HK-2 (cell line): Measurements from ENCODE around the gene SPPL2B.
"Not testable (repeated sequence)": the region's sequence is repeated elsewhere in the genome, so short reads cannot be mapped to it uniquely, and the experiment has no call there.

Experiments
- DNase-seq: peaks from one replicate; pipeline ENCODE4 v3.0.0-alpha.2; 2018; ENCODE audit not compliant: unreplicated experiment

Gene SPPL2B

GRCh38 chr19:2328401-2329148 lies at the start of gene SPPL2B, which contains the start of gene LSM7:
TSS of gene SPPL2B (plus strand) at chr19:2328684. CDS start at chr19:2328710, 26 bp downstream.
TSS of gene LSM7 (minus strand) at chr19:2328586. CDS start at chr19:2328566, 20 bp downstream.
- peak; percentile 87 for DNase-seq

GRCh38 chr19:2280633-2281264 lies 47.7 kb upstream of the SPPL2B start:
- DNase-seq: no peak

DNA sequence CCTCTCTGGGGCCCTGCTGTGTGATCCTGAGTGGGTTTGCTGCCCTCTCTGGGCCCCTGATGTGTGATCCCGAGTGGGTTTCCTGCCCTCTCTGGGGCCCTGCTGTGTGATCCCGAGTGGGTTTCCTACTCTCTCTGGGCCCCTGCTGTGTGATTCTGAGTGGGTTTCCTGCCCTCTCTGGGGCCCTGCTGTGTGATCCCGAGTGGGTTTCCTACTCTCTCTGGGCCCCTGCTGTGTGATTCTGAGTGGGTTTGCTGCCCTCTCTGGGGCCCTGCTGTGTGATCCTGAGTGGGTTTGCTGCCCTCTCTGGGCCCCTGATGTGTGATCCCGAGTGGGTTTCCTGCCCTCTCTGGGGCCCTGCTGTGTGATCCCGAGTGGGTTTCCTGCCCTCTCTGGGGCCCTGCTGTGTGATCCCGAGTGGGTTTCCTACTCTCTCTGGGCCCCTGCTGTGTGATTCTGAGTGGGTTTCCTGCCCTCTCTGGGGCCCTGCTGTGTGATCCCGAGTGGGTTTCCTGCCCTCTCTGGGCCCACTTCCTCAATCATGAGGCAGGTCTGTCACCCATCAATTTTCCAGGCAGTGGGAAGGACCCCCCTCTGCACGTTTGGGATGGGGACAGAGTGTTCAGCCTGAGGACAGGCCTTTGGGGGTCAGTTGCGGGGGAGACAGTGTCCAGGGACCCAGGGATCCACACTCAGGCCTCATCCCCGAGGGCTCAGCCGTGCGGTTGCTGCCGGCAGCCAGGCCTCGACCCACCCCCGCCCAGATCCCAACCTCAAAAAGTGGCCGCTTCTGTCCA lies 47.0 kb upstream of the SPPL2B start:
- DNase-seq: not testable (repeated sequence)

DNA sequence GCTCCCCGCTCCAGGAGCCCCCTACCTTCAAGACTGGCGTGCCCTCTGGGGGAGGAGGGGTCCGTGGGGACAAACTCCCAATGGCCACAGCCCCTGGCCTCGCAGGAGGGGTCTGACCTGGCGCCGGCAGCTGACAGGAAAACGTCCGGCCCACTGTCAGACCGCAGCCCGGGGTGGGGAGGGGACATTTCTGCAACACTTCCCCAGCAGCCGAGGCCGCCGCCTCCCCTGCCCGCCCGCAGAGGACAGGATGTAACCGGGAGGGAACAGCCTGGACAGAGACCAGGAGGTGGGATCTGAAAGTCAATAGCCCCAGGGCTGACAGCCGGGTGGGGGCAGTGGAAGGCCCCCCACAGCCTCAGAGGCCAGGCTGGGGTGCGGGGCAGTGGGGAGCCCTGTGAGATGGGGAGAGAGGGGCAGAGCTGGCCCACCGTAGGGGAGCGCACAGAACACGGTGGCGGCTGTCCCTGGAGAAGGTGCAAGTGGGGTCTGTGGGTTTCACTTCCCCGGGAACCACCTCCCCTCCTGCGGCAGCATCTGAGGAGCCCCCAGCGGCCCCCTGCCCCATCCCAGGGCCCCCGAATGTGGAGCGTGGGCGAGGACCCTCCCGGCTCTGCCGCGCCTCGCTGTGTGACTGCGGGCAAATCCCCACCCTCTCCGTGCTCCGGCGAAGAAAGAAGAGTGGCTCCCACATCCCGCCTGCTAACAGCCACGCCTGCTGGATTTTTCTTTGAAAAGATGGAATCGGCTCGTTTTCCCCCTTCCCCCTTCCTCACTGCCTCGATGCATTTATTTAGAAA lies 46.2 kb upstream of the SPPL2B start, which contains the start of gene PEAK3:
PEAK3 (minus strand) TSS at position 114 of the 800 bp plus-strand sequence. CDS start 1,244 bp downstream, outside the sequence.
- peak; percentile 71 for DNase-seq

GRCh38 chr19:2282862-2283237 lies 45.6 kb upstream of the SPPL2B start:
- DNase-seq: no peak

DNA sequence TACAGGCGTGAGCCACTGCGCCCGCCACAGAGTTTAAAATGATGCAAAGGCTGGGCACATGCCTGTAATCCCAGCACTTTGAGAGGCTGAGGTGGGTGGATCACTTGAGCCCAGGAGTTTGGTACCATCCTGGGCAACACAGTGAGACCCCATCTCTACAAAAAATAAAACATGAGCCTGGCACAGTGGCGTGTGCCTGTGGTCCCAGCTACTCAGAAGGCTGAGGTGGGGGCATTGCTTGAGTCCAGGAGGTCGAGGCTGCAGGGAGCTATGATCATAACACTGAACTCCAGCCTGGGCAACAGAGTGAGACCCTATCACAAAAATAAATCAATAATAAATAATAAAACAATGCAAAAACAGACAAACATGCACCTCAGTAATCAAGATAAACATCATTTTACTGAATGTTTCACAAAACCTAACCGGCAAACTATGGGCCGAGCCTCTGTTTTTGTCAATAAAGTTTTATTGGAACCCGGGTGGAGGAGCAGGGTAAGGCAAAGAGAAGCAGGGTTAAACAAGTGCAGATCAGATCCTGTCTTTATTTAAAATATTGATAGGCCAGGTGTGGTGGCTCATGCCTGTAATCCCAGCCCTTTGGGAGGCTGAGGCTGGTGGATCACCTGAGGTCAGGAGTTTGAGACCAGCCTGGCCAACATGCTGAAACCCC lies 44.5 kb upstream of the SPPL2B start:
- DNase-seq: no peak

DNA sequence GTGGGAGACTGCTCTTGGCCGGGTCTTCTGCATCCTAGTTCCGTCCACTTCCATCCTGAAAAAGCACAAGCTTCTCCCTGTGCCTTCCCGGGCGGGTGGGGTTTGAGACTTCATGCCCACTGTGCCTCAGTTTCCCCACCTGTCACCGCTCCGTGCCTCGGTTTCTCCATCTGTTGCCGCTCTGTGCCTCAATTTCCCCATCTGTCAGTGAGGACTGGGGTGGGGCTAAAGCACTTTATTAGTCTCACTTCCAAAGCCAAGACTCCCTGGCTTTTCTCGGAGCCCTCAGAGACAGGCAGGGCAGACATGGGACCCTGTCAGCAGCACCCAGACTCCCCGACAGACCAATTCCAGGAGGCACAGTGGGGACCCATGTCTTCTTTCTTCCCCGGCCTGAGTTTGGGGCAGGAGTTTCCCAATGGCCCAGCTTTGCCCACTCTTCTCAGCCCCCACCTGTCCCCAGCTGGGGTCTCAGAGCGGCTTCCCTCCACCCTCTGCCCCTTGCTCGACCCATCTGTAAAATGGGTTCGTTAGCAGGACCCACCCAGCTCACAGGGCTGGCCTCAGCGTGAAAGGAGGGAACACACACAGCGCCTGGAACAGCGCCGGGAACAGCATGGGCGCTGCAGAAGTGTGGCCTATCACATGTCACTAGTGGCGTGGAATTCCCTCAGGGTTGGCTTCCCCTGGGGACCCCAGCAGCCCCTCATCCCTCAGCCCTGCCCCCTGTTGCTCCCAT lies 41.9 kb upstream of the SPPL2B start:
- no peak for DNase-seq

DNA sequence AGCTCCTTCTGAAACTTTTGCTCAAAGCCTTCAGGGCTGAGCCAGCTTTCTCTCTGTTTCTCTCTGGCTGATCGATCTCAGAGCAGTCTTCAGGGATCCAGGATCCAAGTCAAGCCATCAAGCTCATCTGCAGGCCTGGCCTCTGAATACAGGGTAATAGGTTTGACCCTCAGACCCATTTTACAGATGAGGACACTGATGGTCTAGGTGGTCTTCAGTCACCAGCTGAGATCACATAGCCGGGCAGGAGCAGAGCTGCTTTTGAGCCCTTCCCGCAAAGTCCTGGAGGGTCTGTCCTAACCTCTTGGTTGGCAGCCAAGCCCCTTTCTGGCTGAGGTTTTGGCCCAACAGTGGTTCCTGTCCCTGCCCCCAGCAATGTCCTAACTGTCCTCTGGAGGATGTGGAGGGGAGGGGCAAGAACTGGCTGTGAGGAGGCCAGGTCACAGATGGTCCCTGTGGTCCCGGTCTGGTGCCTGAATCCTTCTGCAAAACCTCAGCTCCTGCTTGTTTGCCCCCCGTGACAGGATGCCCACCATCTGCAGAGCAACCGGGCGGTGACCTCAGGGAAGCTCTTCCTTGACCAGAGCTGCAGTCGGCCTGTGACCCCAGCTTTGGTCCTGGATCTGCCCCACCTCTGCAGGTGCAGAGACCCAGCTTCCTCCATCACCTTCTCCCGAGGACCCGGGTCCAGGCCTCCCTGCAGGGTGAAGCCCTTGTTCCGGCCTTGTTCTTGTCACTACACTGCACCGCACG lies 40.7 kb upstream of the SPPL2B start:
- no peak for DNase-seq

GRCh38 chr19:2288338-2288817 lies 40.1 kb upstream of the SPPL2B start:
- no peak for DNase-seq

GRCh38 chr19:2288818-2289713 lies 39.4 kb upstream of the SPPL2B start:
- DNase-seq: no peak

GRCh38 chr19:2289714-2290435 lies 38.6 kb upstream of the SPPL2B start:
- no peak for DNase-seq

DNA sequence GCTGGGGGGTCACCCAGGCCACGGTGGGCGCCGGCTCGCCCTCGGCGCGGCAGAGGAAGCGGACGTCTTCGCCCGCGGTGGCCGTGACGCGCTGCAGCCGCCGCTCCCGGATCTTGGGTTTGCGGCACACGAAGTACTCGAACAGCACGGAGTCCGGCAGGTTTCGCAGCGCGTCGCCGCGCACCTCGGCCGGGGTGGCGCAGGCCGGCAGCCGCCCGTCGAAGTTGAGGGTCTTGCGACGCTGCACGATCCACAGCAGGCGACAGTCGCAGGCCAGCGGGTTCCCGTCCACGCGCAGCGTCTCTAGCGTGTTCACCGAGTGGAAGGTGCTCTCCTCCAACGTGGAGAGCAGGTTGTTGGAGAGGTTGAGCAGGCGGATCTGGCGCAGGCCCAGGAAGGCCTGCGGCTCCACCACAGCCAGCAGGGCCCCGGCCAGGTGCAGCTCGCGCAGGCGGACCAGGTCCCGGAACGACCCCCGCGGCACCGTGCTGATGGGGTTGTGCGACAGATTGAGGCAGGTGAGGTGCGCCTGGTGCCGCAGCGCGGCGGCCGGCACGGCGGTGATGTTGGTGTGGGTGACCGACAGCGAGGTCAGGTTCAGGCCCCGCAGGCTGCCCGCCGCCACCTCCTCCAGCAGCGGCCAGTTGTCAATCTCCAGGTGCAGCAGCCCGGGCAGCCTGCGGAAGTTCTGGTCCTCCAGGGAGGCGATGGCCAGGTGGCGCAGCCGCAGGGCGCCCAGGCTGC lies 37.9 kb upstream of the SPPL2B start:
- no peak for DNase-seq

DNA sequence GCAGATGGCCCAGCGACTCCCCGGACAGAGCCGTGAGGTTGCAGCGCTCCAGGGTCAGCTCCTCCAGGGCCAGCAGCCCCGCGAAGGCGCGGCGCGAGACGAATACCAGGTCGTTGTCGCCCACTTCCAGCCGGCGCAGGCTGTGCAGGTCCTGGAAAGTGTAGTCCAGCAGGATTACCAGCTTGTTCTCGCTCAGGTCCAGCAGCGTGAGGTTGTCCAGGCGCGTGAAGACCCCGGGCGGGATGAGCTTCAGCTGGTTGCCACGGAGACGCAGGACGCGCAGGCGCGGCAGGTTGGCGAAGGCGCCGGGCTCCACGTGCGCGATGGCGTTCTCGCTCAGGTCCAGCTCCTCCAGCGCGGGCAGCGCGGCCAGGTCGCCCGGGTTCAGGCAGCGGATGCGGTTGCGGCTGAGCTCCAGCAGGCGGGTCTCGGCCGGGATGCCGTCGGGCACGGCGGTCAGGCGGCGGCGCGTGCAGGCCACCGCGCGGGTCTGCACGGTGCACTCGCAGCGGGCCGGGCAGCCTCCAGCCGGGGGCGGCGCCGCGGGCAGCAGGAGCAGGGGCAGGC lies 37.2 kb upstream of the SPPL2B start:
- no peak for DNase-seq

DNA sequence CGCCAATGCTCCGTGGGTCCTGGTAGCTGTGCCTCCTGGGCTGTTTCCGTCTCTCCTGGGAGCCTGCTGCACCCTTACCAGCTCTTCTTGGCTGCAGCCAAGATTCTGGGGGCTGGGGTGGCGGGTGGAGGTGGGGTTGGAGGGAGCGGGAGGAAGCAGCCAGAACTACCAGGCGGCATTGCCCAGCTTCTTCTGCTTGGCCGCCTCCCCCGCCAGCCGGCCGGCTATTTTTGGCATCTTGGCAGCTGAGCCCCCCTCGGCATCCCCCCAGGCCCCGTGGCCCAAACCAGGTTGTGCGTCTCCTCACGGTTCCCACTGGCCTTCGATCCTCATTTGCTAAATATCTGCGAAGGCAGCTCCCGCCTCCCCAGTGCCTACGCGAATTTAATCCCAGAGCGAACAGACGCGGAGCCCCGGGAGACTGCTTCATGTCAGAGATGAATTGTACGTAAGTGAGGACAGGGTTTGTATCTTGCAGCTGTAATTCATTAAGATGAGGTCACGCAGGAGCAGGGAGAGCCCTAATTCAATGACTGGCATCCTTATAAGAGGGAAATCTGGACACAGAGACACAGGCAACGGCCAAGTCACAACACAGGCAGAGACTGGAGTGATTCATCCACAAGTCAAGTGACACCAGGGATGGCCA lies 33.7 kb upstream of the SPPL2B start:
- DNase-seq: no peak

DNA sequence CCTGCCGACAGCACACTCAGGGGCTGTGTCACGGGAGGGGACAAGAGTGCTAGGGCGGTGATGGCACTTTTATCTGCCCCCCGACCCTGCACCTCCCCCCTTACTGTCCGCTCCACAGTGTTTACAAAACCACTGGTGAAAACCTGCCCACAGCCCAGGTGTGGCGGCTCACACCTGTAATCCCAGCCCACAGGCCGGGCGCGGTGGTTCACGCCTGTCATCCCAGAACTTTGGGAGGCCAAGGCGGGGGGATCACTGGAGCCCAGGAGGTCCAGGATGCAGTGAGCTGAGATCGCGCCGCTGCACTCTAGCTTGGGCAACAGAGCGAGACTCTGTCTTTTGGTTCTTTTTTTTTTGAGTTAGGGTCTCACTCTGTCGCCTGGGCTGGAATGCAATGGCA lies 32.3 kb upstream of the SPPL2B start:
- no peak for DNase-seq

GRCh38 chr19:2300533-2300932 lies 28.0 kb upstream of the SPPL2B start:
- DNase-seq: no peak
